GM12878 (cell line): ENCODE measurements around the gene HS3ST6. TPM values are rescaled to one million over a fixed set of nuclear protein-coding genes. Genes with fewer than 3 reads are reported as not detected.

Experiments used
- ASH2L ChIP-seq: fragments of 300-600, 200-600 bp; sonication (generic); IDR thresholded peaks from 2 replicates; pipeline ENCODE4 v1.6.1; 2017; ENCODE audit warnings: low read depth, mild to moderate bottlenecking, borderline replicate concordance
- ATF3 ChIP-seq: IDR thresholded peaks from 2 replicates; pipeline ENCODE4 v1.6.1; 2011; ENCODE audit warnings: low read depth, mild to moderate bottlenecking, low read length, moderate library complexity, borderline replicate concordance; ENCODE audit errors: extremely low read depth
- CUX1 ChIP-seq: IDR thresholded peaks from 2 replicates; pipeline ENCODE4 v1.6.1; 2012; ENCODE audit warnings: improper control_type of control experiment, low read depth, low read length; ENCODE audit not compliant: insufficient replicate concordance
- HCFC1 ChIP-seq: fragments of 150-350 bp; IDR thresholded peaks from 2 replicates; pipeline ENCODE4 v1.6.1; 2014; ENCODE audit warnings: low read length
- MEF2B ChIP-seq: fragments of 450-650 bp; IDR thresholded peaks from 2 replicates; pipeline ENCODE4 v1.6.1; 2018; ENCODE audit warnings: mild to moderate bottlenecking, moderate library complexity; ENCODE audit not compliant: partially characterized antibody, poor library complexity, severe bottlenecking
- NR2C1 ChIP-seq: fragments of 450-650 bp; IDR thresholded peaks from 2 replicates; pipeline ENCODE4 v1.6.1; 2017; ENCODE audit warnings: antibody characterized with exemption, mild to moderate bottlenecking, moderate library complexity
- NR2F1 ChIP-seq: fragments of 450-650 bp; conservative IDR thresholded peaks from 2 replicates; pipeline ENCODE4 v1.6.1; 2017; ENCODE audit warnings: mild to moderate bottlenecking
- RELA ChIP-seq: fragments of 450-650 bp; IDR thresholded peaks from 2 replicates; pipeline ENCODE4 v1.8.0; 2014; ENCODE audit warnings: borderline replicate concordance; ENCODE audit not compliant: partially characterized antibody
- SIX5 ChIP-seq: IDR thresholded peaks from 2 replicates; pipeline ENCODE4 v1.6.1; 2011; ENCODE audit warnings: mild to moderate bottlenecking, low read depth, low read length, moderate library complexity; ENCODE audit not compliant: severe bottlenecking
- SREBF1 ChIP-seq: IDR thresholded peaks from 2 replicates; pipeline ENCODE4 v1.6.1; 2012; ENCODE audit warnings: mild to moderate bottlenecking, low read length
- TCF3 ChIP-seq: IDR thresholded peaks from 2 replicates; pipeline ENCODE4 v1.6.1; 2012; ENCODE audit warnings: low read depth, mild to moderate bottlenecking, low read length, borderline replicate concordance; ENCODE audit not compliant: insufficient read depth
- YBX1 ChIP-seq: fragments of 450-650 bp; IDR thresholded peaks from 2 replicates; pipeline ENCODE4 v1.6.1; 2016; ENCODE audit warnings: antibody characterized with exemption
- ZBTB33 ChIP-seq: fragments of 450-650 bp; IDR thresholded peaks from 2 replicates; pipeline ENCODE4 v1.6.1; 2017; ENCODE audit warnings: mild to moderate bottlenecking
- ZNF217 ChIP-seq: fragments of 450-650 bp; IDR thresholded peaks from 2 replicates; pipeline ENCODE4 v1.6.1; 2017; ENCODE audit warnings: antibody characterized with exemption, mild to moderate bottlenecking
- polyA plus RNA-seq, 11 experiments: library from polyadenylated mRNA; depleted of rRNA in 4 of 11; unstranded in 6 of 11; stranded (reverse) in 5 of 11; fragments of >200 nt; fragmentation: Nextera tagmentation in 4 of 11; fragmentation: Illumina TruSeq in 1 of 11; extraction: Ambion mirVana in 4 of 11; extraction: Trizol in 1 of 11; gene quantifications; 1 replicate in 1 of 11; 2 replicates in 10 of 11; pipeline versions ENCODE4 v1.2.1 to v1.2.3, GENCODE V29; 2011 to 2016; ENCODE audit warnings: inconsistent platforms in 2 of 11, missing spikeins in 2 of 11, low read depth in 1 of 11
- total RNA-seq, 4 experiments: library from RNA; depleted of rRNA in 3 of 4; stranded (reverse); fragments of >200 nt in 3 of 4; fragmentation: Illumina TruSeq in 1 of 4; extraction: Trizol in 1 of 4; gene quantifications; 2 replicates each; pipeline versions ENCODE4 v1.2.1 to v1.2.3, GENCODE V29; 2013 to 2021
- TF ChIP-seq, protein P1 (sequence below): IDR thresholded peaks from 2 replicates; pipeline ENCODE4 v1.6.1; 2011; ENCODE audit warnings: borderline replicate concordance, low read depth, mild to moderate bottlenecking, moderate library complexity, mixed read lengths, low read length; ENCODE audit not compliant: insufficient read depth; ENCODE audit errors: extremely low read length
- TF ChIP-seq, protein P2 (sequence below): fragments of 450-650 bp; IDR thresholded peaks from 2 replicates; pipeline ENCODE4 v1.6.1; 2014; ENCODE audit warnings: mild to moderate bottlenecking

Gene HS3ST6
- total and polyA plus RNA-seq, 10 of the 15 experiments (the other 5 are each of a cell fraction or from before 2014, with no cell fraction given), result not detected

DNA sequence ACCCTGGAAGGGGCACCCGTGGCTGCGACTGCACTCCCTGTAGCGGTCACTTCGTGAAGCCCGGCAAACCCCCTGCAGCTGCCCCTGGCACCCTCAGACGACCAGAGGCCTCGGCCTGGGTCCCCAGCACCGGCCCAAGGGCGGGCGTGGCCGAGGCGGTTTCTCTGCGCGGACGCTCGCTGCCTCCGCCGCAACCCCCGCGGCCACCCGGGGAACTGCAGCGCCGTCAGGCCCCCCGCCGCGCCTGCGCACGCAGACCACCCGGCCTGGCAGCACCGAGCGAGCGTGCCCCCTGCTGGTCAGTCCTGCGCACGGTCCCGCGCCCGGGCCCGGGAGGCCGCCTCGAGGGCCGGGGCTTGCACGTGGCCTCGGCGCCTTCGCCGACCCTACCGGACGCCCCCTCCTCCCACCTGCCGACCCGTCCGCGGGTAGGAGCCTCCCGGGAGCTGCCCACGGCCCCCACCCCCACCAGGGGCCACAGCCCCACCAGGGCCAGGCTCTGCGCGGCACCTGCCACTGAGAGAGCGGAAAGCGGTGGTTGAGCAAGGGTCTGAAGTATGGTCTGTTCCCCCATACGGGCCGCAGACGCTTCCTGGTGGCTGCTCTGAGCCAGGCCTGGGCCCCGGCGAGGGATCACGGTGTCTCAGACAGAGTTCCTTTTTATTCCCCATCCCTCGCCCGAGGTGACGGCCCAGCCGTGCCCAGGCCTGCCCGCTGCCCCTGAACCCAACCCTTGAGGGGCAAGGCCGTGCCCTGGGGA is 11.5 kb upstream of the HS3ST6 start (continued):
- no peak for TF ChIP-seq SREBF1
- peak; percentile 77 for TF ChIP-seq RELA
- TF ChIP-seq ASH2L, result no peak
- no peak for TF ChIP-seq MEF2B
- no peak; the same call in 1 of the 2 replicates for TF ChIP-seq ZBTB33
- TF ChIP-seq, protein P1, sequence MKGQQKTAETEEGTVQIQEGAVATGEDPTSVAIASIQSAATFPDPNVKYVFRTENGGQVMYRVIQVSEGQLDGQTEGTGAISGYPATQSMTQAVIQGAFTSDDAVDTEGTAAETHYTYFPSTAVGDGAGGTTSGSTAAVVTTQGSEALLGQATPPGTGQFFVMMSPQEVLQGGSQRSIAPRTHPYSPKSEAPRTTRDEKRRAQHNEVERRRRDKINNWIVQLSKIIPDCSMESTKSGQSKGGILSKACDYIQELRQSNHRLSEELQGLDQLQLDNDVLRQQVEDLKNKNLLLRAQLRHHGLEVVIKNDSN, result peak; percentile 3
- TF ChIP-seq ZNF217, result 0 out of 2 replicates have a peak, but pooled peaks have one; percentile 60
- TF ChIP-seq ATF3, result 0 out of 2 replicates have a peak, but pooled peaks have one; percentile 24
- peak; percentile 68 for TF ChIP-seq NR2F1
- TF ChIP-seq, protein P2, sequence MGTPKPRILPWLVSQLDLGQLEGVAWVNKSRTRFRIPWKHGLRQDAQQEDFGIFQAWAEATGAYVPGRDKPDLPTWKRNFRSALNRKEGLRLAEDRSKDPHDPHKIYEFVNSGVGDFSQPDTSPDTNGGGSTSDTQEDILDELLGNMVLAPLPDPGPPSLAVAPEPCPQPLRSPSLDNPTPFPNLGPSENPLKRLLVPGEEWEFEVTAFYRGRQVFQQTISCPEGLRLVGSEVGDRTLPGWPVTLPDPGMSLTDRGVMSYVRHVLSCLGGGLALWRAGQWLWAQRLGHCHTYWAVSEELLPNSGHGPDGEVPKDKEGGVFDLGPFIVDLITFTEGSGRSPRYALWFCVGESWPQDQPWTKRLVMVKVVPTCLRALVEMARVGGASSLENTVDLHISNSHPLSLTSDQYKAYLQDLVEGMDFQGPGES, result 0 out of 2 replicates have a peak, but pooled peaks have one; percentile 41
- peak; percentile 22; the same call in 1 of the 2 replicates for TF ChIP-seq HCFC1
- TF ChIP-seq TCF3, result no peak
- TF ChIP-seq CUX1, result no peak
- no peak for TF ChIP-seq NR2C1
- no peak for TF ChIP-seq SIX5
- no peak for TF ChIP-seq YBX1
